Activated CD8-positive, alpha-beta memory T cell treated with anti-CD3 and anti-CD28 coated beads for 1 hour (primary cell): ENCODE measurements around the gene RGS3.

Source experiments
- DNase-seq, 2 donors: peaks; one replicate each; pipeline ENCODE4 v3.0.0-alpha.2; 2020; ENCODE audit warnings: low read depth in 1 of 2; ENCODE audit errors: extremely low read depth in 1 of 2

Gene RGS3

DNA sequence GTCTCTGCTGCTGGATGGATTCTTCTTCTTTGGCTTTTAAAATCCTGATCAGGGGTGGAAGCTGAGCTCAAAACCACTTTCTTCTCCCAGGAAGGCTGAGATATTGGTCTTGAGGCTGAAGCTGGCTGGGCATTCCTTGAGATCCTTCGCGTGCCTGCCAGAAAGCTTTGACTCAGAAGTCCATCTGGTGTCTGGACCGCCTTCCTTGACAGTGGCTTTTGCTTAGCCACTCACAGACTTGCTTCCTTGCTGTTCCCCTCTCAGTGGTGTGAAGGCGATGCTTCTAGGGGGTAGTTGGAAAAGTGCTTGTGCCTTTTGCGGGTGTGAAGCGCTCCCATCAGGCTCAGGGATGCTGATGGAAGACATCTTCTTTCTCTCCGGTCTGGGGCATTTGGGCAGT is 45.9 kb downstream of the RGS3 start:
- DNase-seq: no peak

DNA sequence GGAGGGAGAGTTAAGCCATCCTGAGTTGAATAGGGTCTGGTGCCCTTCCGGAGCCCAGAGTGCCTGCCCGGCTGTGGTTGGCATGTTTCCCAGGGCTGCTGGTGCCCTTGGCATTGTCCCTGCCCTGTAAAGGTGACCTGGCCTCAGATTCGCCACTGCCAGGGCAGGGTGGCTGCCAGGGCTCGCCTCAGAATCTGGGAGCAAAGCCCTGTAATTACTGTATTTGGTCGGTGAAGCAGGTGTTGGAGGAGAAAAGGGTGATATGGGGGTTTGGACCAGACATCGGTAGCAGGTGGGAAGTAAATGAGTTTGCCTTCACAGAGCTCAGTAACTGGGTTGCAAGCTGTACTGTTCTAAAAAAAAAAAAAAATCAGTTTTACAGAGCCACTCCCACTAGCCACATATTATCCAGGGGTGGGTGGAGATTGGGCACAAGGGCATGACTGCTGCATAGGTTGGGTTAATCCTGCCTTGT is 47.6 kb downstream of the RGS3 start:
- no peak for DNase-seq

DNA sequence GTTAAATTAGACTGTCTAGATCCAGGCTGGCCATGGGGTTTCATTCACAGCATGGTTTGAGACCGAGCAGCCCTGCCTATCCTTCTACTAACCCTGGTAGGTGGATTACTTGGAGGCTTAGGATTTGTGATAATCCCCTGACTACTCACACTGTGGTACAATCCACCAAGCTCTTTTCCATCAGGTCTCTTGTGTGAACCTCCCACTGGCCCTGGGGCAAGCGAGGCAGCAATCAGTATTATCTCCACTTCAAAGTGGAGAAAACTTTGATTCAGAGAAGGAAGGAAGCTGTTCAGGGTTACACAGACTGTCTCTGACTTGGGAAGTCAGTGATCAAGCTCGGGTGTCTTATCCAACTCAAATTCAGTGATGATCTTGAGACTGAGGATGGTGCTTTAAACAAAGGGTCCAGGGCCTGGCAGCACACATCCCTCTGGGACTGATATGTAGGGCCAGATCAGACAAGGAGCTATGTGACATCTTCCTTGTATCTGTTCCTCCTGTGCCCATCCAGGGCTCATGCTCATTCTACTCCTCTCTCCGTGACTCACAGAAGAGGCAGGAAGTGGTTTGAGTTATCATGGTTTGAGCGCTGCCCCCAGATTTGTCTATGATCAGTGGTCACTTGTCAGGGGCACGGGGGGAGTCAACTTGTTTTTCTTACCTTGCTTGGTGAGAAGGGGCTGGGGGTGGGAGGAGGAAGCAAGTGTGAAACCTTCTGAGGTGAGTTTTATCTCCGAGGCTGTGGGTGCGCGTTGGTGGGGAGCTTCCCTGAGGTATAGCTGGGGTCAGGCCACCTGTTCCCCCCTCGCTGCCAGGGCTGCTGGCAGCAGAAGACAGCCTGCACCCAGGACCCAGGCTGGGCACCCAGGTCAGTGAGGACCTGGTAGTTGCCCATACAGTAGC is 48.6 kb downstream of the RGS3 start:
- DNase-seq: peak in 1 of 2 donors; percentile 44

GRCh38 chr9:113513111-113513510 is 49.6 kb downstream of the RGS3 start:
- DNase-seq: no peak

- no peak for DNase-seq
These were observed 50.0 kb downstream of the RGS3 start for GRCh38 chr9:113513536-113513935.

GRCh38 chr9:113514061-113514460 is 50.5 kb downstream of the RGS3 start:
- no peak for DNase-seq

GRCh38 chr9:113514748-113515147 is 51.2 kb downstream of the RGS3 start:
- DNase-seq: no peak

GRCh38 chr9:113515862-113516261 is 52.3 kb downstream of the RGS3 start:
- DNase-seq: no peak

DNA sequence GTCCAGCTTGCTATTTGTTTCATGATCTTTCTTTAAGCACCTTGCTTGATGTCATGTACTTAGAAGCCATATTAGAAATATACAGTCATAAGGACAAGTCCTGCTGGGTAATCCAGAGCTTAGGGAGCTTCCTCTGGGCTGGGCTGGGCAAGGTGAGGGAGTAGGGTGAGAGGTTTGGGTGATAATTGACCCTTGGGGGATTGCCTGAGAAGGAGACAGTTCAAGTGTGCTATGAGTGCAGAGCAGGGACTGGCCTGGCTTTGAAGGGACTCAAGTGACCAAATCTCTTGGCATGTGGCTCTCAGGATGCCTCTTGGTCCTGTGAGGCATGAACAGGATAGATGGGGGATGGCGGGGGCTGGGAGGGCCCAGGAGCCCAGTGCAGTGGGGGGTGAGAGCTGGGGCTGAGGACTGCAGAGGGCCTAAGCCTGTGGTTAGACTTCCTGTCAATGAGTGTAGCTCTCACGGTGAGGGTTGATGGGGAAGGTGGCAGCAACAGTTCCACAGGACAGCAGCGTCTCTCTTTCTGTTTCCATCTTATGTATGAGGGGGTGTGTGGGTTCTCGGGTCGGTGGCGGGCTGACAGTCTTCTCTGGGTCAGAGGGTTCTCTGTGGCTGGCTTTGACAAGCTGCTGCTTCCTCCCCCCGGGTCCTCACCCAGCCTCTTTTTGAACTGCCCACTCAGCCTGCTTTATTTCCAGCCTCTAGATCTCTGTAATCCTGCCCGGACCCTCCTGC is 53.5 kb downstream of the RGS3 start:
- DNase-seq: peak in 1 of 2 donors; percentile 37

DNA sequence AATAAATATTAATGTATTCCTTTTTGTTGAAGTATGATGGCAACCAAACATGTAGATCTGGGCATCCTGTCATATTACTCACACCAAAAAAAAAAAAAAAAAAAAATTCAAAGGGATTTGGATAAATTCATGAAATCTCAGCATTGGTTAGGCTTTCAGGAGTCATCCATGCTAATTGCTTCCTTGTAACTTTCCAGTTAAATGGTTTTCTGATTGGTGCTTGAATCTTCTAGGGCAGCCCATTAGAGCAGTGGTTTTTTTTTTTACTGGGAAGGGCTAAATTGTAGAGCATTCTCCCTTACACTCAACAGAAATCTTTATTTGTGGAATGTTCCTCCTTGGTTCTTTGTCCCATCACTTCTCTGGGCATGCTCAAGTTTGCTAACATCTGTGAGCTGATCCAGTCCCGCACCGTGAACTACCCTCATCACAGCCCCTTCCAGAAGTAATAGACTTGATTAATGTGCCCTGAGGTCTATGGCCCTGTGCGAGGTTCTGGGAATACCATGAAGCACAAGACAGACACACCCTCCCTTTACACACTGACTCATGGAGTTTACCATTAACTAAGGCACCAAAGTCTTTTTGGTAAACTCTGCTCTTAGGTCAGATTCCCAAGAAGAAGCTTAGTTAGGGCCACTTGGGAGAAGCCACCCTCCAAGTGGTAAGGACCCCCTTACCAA is 56.0 kb downstream of the RGS3 start:
- DNase-seq: no peak

DNA sequence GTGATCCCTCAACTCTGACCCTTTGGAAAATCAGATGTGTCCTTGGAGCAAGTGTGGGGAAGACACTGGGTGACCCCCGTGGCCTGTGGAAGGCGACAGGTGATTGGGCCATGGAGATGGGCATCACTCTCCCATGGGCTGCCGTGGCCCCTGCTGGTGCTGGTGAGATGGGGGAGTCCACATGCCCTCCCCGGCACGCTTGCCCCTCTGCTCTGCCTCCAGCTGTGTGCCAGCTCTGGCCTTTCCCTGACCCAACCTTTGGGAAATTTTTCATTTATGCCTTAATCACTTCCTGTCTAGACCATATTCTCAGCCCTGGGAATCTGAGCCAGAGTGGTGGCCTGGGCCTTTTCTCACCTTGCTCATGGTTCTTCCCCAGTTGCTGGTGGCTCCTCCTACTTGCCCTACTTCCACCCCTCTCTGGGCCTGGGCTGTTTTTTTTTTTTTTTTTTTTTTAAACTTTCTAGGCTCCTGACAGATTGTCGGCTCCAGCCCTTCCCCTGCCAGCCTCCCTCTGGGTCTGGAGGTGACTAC is 56.6 kb downstream of the RGS3 start:
- no peak for DNase-seq

DNA sequence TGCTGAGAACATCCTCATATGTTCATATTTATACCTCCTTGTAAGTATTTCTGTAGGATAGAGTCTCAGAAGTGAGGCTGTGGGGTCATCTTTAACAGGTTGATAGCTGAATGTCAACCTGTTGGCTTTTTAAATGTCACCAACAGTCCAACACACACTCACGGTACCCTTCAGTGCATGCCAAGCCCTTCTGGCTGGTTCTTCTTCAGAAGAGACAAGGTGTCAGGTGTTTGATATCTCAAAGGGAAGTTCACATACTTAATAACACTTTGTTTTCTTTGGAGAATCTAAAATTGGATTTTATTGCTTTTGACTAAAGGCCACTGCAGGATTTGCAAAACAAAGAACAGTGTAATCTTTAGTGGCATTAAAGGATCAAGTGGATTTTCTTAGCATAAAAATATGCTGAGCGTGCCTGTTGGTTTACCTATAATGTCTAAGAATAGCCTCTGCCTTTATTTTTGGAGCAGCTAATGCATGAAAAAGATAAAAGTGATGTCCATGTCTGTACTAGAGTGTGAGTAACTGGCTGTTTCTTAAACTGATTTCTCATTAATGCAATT is 58.2 kb downstream of the RGS3 start:
- no peak for DNase-seq

- no peak for DNase-seq
These were observed 58.9 kb downstream of the RGS3 start for GRCh38 chr9:113522419-113522818.

GRCh38 chr9:113522858-113523257 is 59.3 kb downstream of the RGS3 start:
- DNase-seq: no peak

DNA sequence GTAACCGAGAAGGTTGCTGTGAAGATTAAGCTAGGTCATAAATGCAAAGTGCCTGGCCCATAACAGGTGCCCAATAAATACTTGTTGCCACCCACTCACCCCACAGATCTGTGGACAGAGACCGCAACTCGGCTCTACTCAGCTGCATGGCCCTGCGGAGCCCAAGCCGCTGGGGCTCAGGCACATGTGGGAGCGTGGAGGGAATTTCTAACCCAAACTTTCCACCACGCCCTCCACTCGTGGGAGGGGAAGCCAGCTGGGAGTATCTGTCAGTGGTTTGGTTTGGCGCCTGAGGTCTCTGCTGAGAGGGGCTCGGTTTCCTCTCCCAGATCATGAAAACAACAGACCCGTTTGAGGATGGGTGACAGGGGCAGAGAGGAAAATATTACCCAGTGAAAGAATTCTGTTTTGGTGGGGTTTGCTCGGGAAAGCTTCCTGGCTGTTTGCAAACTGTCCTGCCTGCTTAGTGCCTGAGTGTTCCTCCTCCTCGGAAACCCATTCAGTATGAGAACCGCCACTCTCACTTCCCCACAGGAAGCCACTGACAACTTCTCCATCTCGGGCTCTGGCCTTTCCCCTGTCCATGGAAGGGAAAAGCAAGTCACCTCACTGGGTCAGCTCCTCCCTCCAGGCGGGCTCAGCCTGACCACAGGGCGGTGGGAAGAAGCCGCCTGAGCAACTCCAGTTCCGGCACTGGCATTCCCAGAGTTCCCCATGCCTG is 60.1 kb downstream of the RGS3 start:
- peak in 1 of 2 donors; percentile 49 for DNase-seq

- no peak for DNase-seq
These were observed 60.9 kb downstream of the RGS3 start for GRCh38 chr9:113524468-113524867.

- no peak for DNase-seq
These were observed 61.7 kb downstream of the RGS3 start for GRCh38 chr9:113525205-113525604.

DNA sequence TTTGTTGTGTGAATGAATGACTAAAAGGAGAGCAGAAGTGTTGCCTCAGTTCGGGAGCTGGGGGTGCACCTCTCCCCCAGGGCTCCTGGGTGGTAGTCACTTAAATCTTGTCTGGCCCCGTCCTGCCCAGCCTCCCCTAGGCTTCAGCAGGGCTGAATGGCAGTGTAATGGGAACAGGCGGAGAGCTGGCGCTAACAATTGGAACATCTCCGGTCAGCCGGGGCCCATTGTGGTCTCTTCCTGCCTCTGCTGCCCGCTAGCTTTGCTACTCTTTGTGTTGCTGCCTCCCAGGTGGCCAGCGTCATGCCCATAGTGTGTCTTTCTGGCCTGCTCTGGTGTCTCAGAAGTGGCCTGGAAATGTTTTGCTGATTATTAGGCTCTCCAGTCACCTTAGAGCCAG is 62.3 kb downstream of the RGS3 start:
- DNase-seq: no peak

GRCh38 chr9:113526231-113526746 is 62.8 kb downstream of the RGS3 start:
- DNase-seq: no peak

GRCh38 chr9:113526841-113527240 is 63.3 kb downstream of the RGS3 start:
- no peak for DNase-seq
